Loucy (cell line): ENCODE data around the gene SHCBP1L.

Experiments used
- CTCF ChIP-seq: fragments of 200-600 bp; sonication (generic); conservative IDR thresholded peaks from 2 replicates; pipeline ENCODE4 v1.5.1; 2014; ENCODE audit warnings: mild to moderate bottlenecking, antibody characterized with exemption, low read length
- EZH2phosphoT487 ChIP-seq: fragments of 200-600 bp; IDR thresholded peaks from 2 replicates; pipeline ENCODE4 v1.6.1; 2018; ENCODE audit warnings: antibody characterized with exemption, mild to moderate bottlenecking, moderate library complexity, borderline replicate concordance

GRCh38 chr1:182886985-182887384 is 66.0 kb downstream of the SHCBP1L start:
- no peak for TF ChIP-seq CTCF
- TF ChIP-seq EZH2phosphoT487: no peak
